ENCODE data around the gene C4orf51. TPM values are rescaled to one million over a fixed set of nuclear protein-coding genes. Genes with fewer than 3 reads are reported as not detected.

Gene C4orf51
- total and polyA plus RNA-seq, 2 of the 13 experiments (the other 11 are each of a cell fraction or from before 2014, with no cell fraction given) = not detected

- TF ChIP-seq CSRNP2 (CRISPR knock-in tag; conservative IDR thresholded peaks at IDR 0.05; ENCODE audit: low read depth) (no peak), DMAP1 (CRISPR knock-in tag; IDR thresholded peaks at IDR 0.05) (no peak), HES4 (CRISPR knock-in tag; IDR thresholded peaks at IDR 0.05; ENCODE audit: borderline replicate concordance) (no peak), ZNF549 (CRISPR knock-in tag; IDR thresholded peaks at IDR 0.05) (no peak), ZNF616 (CRISPR knock-in tag; IDR thresholded peaks at IDR 0.05; ENCODE audit: low read depth) (no peak), CSRNP1 (CRISPR knock-in tag; IDR thresholded peaks at IDR 0.05) (no peak)
Observed at GRCh38 chr4:145697332-145697731, 17.4 kb downstream of the C4orf51 start (continued).

- H3K9me3 ChIP-seq (ENCODE audit: low read length) = no peaks in the 10 kb centered on the region
- H3K4me2 ChIP-seq (ENCODE audit: low read depth, low read length) = no peak overlapping the region
- no peaks in the 10 kb centered on the region for H4K20me1 ChIP-seq (ENCODE audit: insufficient read depth, low read length)
- WGBS (ENCODE audit: low lambda C conversion rate) = 48% methylated on average over 2 of the region's 2 CpGs
- no peak overlapping the region for H2AFZ ChIP-seq (ENCODE audit: low read length)
- no peaks in the 10 kb centered on the region for H3K4me1 ChIP-seq (ENCODE audit: insufficient read depth, low read length)
- no peak overlapping the region for H3K9ac ChIP-seq (ENCODE audit: insufficient read depth, low read depth, low read length)
- POLR2A ChIA-PET = no interaction called here
- intact Hi-C loops (cut with micrococcal nuclease; ENCODE audit: unreplicated experiment) = no loop called here
- ATAC-seq = no peak
- no peak overlapping the region for H3K4me3 ChIP-seq (replicated peaks in 1 of 3; ENCODE audit: insufficient read depth in 1 of 3, low read depth in 2 of 3, low read length in 3 of 3)
- in situ Hi-C loops (cut with HindIII; ENCODE audit: extremely low pct_ligation_motif_present, low pct_unique_long_range_greater_than_20kb) = no loop called here
- H3K36me3 ChIP-seq (replicated peaks in 1 of 2; ENCODE audit: control insufficient read depth in 1 of 2, insufficient read depth in 2 of 2, low read length in 2 of 2) = no peaks in the 10 kb centered on the region
- no peak for FAIRE-seq
- H3K27me3 ChIP-seq (ENCODE audit: control insufficient read depth in 1 of 2, insufficient read depth in 2 of 2, low read length in 2 of 2) = no peaks in the 10 kb centered on the region
- DNase-seq (ENCODE audit: low spot score) = no peak
- BruUV-seq (replicated peaks) = no TSS peak
- CTCF ChIA-PET (ENCODE audit: low intra/inter-chr PET ratio, low total read pairs) = no interaction called here
- no peaks in the 10 kb centered on the region for H3K79me2 ChIP-seq (ENCODE audit: insufficient read depth, low read length)
- H3K27ac ChIP-seq (ENCODE audit: extremely low read length, insufficient read depth, low read length) = no peak overlapping the region
- TF ChIP-seq TFDP2 (CRISPR knock-in tag; IDR thresholded peaks at IDR 0.05) (no peak), ZBTB39 (CRISPR knock-in tag; IDR thresholded peaks at IDR 0.05) (no peak)
Observed at GRCh38 chr4:145698507-145698906, 18.6 kb downstream of the C4orf51 start.

All from HepG2 (cell line).